NCI-H2227 (cell line): Measurements from ENCODE around the gene ARMC12.
A peak's percentile ranks its signal among the peaks of the same experiment; 100 is the strongest.
"Not testable (repeated sequence)": the region's sequence is repeated elsewhere in the genome, so short reads cannot be mapped to it uniquely, and the experiment has no call there.

Experiments
- DNase-seq: peaks from one replicate; lab custom pipeline; 2025; ENCODE audit not compliant: unreplicated experiment; lab: John Stamatoyannopoulos, UW

Gene ARMC12

GRCh38 chr6:35734319-35734718 is 2.5 kb upstream of the ARMC12 start:
- DNase-seq: not testable (repeated sequence)

- no peak for DNase-seq
These were observed 1.4 kb upstream of the ARMC12 start for GRCh38 chr6:35735452-35735851.

GRCh38 chr6:35736253-35736894 is 458 bp upstream of the ARMC12 start:
- peak; percentile 81 for DNase-seq

GRCh38 chr6:35737413-35738211 is 780 bp downstream of the ARMC12 start:
- DNase-seq: peak; percentile 88

- DNase-seq: peak; percentile 16
These were observed 3.1 kb downstream of the ARMC12 start for GRCh38 chr6:35739645-35740524.

- no peak for DNase-seq
These were observed 6.0 kb downstream of the ARMC12 start for GRCh38 chr6:35742842-35743241.

GRCh38 chr6:35745509-35745908 is 8.7 kb downstream of the ARMC12 start:
- no peak for DNase-seq

- no peak for DNase-seq
These were observed 9.7 kb downstream of the ARMC12 start for GRCh38 chr6:35746516-35746915.

- DNase-seq: no peak
These were observed 11.0 kb downstream of the ARMC12 start for GRCh38 chr6:35747877-35748276.

GRCh38 chr6:35750557-35750956 is 13.7 kb downstream of the ARMC12 start:
- no peak for DNase-seq

- DNase-seq: no peak
These were observed 14.8 kb downstream of the ARMC12 start for GRCh38 chr6:35751594-35751993.

- DNase-seq: no peak
These were observed 15.5 kb downstream of the ARMC12 start for GRCh38 chr6:35752330-35752729.

GRCh38 chr6:35754452-35755277 is 17.8 kb downstream of the ARMC12 start:
- no peak for DNase-seq

GRCh38 chr6:35755278-35755924 is 18.6 kb downstream of the ARMC12 start:
- peak; percentile 16 for DNase-seq

- DNase-seq: peak; percentile 33
These were observed 20.8 kb downstream of the ARMC12 start for GRCh38 chr6:35757456-35758123.

- DNase-seq: no peak
These were observed 22.6 kb downstream of the ARMC12 start for GRCh38 chr6:35759426-35759825.

GRCh38 chr6:35765739-35766138 is 28.9 kb downstream of the ARMC12 start:
- DNase-seq: peak; percentile 26

- no peak for DNase-seq
These were observed 32.4 kb downstream of the ARMC12 start for GRCh38 chr6:35769211-35769610.

GRCh38 chr6:35771343-35771627 is 34.5 kb downstream of the ARMC12 start:
- DNase-seq: no peak
